NCI-H2107 (cell line): Measurements from ENCODE around the gene PRR3.

Experiments
- DNase-seq: peaks from one replicate; lab custom pipeline; 2025; lab: John Stamatoyannopoulos, UW

The PRR3 gene

GRCh38 chr6:30537931-30538330, 19.2 kb upstream of the PRR3 start:
- no peak for DNase-seq

GRCh38 chr6:30541515-30542403, 15.3 kb upstream of the PRR3 start:
- DNase-seq: peak; percentile 26

- no peak for DNase-seq
These were observed 14.7 kb upstream of the PRR3 start for GRCh38 chr6:30542404-30542725.

- no peak for DNase-seq
These were observed 14.2 kb upstream of the PRR3 start for GRCh38 chr6:30542915-30543314.

GRCh38 chr6:30543821-30544220, 13.3 kb upstream of the PRR3 start:
- no peak for DNase-seq

- no peak for DNase-seq
These were observed 12.3 kb upstream of the PRR3 start for GRCh38 chr6:30544666-30545272.

GRCh38 chr6:30547454-30547853, 9.6 kb upstream of the PRR3 start:
- DNase-seq: no peak

GRCh38 chr6:30548375-30548774, 8.7 kb upstream of the PRR3 start:
- no peak for DNase-seq

- DNase-seq: no peak
These were observed 2.7 kb upstream of the PRR3 start for GRCh38 chr6:30554404-30554803.

GRCh38 chr6:30554962-30555815, 1.9 kb upstream of the PRR3 start:
- no peak for DNase-seq

- DNase-seq: no peak
These were observed 1.4 kb upstream of the PRR3 start for GRCh38 chr6:30555816-30556065.

- peak; percentile 50 for DNase-seq
These were observed 809 bp upstream of the PRR3 start, which contains the start of gene GNL1 for GRCh38 chr6:30556066-30556905. GNL1 (minus strand) TSS chr6:30556489; CDS start chr6:30556203, 286 bp downstream.

GRCh38 chr6:30557683-30557981, 537 bp downstream of the PRR3 start:
- DNase-seq: no peak

GRCh38 chr6:30560930-30561329, 3.8 kb downstream of the PRR3 start:
- no peak for DNase-seq

GRCh38 chr6:30562470-30563425, 5.7 kb downstream of the PRR3 start:
- no peak for DNase-seq

GRCh38 chr6:30564114-30564513, 7.0 kb downstream of the PRR3 start:
- DNase-seq: no peak

- no peak for DNase-seq
These were observed 8.7 kb downstream of the PRR3 start for GRCh38 chr6:30565772-30566171.

GRCh38 chr6:30568245-30568644, 11.2 kb downstream of the PRR3 start:
- DNase-seq: no peak

GRCh38 chr6:30570263-30570662, 13.2 kb downstream of the PRR3 start:
- DNase-seq: no peak

GRCh38 chr6:30570740-30571074, 13.6 kb downstream of the PRR3 start:
- DNase-seq: no peak

- DNase-seq: peak; percentile 88
These were observed 14.1 kb downstream of the PRR3 start, which contains the start of gene ABCF1 for GRCh38 chr6:30571075-30571761. ABCF1 (plus strand) TSS chr6:30571442; CDS start chr6:30571488, 46 bp downstream.
